H1 (cell line): ENCODE results near the gene ATM. TPM values are rescaled to one million over a fixed set of nuclear protein-coding genes. Genes with fewer than 3 reads are reported as not detected.

Experiments used
- CREB1 ChIP-seq: IDR thresholded peaks from 2 replicates; pipeline ENCODE4 v1.6.1; 2012; ENCODE audit warnings: inconsistent platforms
- EGR1 ChIP-seq: IDR thresholded peaks from 2 replicates; pipeline ENCODE4 v1.6.1; 2011; ENCODE audit warnings: low read depth, low read length, borderline replicate concordance
- KDM4A ChIP-seq: IDR thresholded peaks from one replicate; pipeline ENCODE4 v1.7.1; 2012; ENCODE audit warnings: low read depth, mild to moderate bottlenecking, moderate library complexity, low read length, inconsistent platforms; ENCODE audit not compliant: severe bottlenecking
- SP4 ChIP-seq: IDR thresholded peaks from 2 replicates; pipeline ENCODE4 v1.6.1; 2012; ENCODE audit warnings: low read length, inconsistent platforms
- ZNF274 ChIP-seq: IDR thresholded peaks from 2 replicates; pipeline ENCODE4 v1.7.0; 2012; ENCODE audit warnings: low read length, borderline replicate concordance; ENCODE audit errors: extremely low read depth
- polyA plus RNA-seq, 7 experiments: library from polyadenylated mRNA; depleted of rRNA in 3 of 7; stranded (reverse) in 5 of 7; unstranded in 2 of 7; fragments of >200 nt in 5 of 7; fragments of 200-250 nt in 2 of 7; gene quantifications; 1 replicate in 5 of 7; 2 replicates in 1 of 7; 4 replicates in 1 of 7; pipeline versions ENCODE4 v1.2.1 to v1.2.3, GENCODE V29; 2011 to 2013; ENCODE audit warnings: missing spikeins in 2 of 7, mixed read lengths in 2 of 7
- total RNA-seq: library from RNA; stranded (reverse); fragmentation: NEBNext Ultra II Directional; extraction: Animal tissue kit (Norgen Biotek cat#: 25700); gene quantifications from 2 replicates; pipeline ENCODE4 v1.2.1, GENCODE V29; 2021
- TF ChIP-seq, protein P1 (sequence below): IDR thresholded peaks from 2 replicates; pipeline ENCODE4 v1.6.1; 2011; ENCODE audit warnings: low read depth, mild to moderate bottlenecking, low read length; ENCODE audit not compliant: insufficient read depth
- TF ChIP-seq, protein P2 (sequence below): fragments of 300-600 bp; sonication (generic); IDR thresholded peaks from 2 replicates; pipeline ENCODE4 v1.7.1; 2012; ENCODE audit warnings: low read length, moderate library complexity, mild to moderate bottlenecking, inconsistent platforms; ENCODE audit not compliant: insufficient replicate concordance

Gene ATM
- total and polyA plus RNA-seq, 2 of the 8 experiments (the other 6 are each of a cell fraction or from before 2014, with no cell fraction given) = 14.9 to 55.4 TPM

DNA sequence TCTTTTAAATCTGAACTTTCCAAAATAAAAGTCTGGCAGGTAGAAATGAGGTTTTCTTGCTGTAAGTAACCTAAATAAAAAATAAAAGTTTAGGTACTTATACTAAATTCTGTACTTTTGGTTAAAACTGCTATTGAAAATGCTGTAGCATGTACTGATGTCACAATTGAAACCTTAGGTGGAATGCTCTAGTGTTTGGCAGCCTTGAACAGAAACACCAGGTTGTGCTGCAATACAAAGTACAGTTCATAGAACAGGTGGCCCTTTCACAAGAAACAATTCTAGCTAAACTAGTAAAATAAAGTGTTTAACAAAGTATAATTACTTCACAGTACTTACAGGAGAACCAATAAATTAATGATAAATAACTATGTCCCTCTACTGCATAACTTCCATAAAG lies 25.5 kb upstream of the ATM start (continued):
- TF ChIP-seq, protein P1, sequence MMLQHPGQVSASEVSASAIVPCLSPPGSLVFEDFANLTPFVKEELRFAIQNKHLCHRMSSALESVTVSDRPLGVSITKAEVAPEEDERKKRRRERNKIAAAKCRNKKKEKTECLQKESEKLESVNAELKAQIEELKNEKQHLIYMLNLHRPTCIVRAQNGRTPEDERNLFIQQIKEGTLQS = no peak
- no peak for TF ChIP-seq CREB1
- TF ChIP-seq, protein P2, sequence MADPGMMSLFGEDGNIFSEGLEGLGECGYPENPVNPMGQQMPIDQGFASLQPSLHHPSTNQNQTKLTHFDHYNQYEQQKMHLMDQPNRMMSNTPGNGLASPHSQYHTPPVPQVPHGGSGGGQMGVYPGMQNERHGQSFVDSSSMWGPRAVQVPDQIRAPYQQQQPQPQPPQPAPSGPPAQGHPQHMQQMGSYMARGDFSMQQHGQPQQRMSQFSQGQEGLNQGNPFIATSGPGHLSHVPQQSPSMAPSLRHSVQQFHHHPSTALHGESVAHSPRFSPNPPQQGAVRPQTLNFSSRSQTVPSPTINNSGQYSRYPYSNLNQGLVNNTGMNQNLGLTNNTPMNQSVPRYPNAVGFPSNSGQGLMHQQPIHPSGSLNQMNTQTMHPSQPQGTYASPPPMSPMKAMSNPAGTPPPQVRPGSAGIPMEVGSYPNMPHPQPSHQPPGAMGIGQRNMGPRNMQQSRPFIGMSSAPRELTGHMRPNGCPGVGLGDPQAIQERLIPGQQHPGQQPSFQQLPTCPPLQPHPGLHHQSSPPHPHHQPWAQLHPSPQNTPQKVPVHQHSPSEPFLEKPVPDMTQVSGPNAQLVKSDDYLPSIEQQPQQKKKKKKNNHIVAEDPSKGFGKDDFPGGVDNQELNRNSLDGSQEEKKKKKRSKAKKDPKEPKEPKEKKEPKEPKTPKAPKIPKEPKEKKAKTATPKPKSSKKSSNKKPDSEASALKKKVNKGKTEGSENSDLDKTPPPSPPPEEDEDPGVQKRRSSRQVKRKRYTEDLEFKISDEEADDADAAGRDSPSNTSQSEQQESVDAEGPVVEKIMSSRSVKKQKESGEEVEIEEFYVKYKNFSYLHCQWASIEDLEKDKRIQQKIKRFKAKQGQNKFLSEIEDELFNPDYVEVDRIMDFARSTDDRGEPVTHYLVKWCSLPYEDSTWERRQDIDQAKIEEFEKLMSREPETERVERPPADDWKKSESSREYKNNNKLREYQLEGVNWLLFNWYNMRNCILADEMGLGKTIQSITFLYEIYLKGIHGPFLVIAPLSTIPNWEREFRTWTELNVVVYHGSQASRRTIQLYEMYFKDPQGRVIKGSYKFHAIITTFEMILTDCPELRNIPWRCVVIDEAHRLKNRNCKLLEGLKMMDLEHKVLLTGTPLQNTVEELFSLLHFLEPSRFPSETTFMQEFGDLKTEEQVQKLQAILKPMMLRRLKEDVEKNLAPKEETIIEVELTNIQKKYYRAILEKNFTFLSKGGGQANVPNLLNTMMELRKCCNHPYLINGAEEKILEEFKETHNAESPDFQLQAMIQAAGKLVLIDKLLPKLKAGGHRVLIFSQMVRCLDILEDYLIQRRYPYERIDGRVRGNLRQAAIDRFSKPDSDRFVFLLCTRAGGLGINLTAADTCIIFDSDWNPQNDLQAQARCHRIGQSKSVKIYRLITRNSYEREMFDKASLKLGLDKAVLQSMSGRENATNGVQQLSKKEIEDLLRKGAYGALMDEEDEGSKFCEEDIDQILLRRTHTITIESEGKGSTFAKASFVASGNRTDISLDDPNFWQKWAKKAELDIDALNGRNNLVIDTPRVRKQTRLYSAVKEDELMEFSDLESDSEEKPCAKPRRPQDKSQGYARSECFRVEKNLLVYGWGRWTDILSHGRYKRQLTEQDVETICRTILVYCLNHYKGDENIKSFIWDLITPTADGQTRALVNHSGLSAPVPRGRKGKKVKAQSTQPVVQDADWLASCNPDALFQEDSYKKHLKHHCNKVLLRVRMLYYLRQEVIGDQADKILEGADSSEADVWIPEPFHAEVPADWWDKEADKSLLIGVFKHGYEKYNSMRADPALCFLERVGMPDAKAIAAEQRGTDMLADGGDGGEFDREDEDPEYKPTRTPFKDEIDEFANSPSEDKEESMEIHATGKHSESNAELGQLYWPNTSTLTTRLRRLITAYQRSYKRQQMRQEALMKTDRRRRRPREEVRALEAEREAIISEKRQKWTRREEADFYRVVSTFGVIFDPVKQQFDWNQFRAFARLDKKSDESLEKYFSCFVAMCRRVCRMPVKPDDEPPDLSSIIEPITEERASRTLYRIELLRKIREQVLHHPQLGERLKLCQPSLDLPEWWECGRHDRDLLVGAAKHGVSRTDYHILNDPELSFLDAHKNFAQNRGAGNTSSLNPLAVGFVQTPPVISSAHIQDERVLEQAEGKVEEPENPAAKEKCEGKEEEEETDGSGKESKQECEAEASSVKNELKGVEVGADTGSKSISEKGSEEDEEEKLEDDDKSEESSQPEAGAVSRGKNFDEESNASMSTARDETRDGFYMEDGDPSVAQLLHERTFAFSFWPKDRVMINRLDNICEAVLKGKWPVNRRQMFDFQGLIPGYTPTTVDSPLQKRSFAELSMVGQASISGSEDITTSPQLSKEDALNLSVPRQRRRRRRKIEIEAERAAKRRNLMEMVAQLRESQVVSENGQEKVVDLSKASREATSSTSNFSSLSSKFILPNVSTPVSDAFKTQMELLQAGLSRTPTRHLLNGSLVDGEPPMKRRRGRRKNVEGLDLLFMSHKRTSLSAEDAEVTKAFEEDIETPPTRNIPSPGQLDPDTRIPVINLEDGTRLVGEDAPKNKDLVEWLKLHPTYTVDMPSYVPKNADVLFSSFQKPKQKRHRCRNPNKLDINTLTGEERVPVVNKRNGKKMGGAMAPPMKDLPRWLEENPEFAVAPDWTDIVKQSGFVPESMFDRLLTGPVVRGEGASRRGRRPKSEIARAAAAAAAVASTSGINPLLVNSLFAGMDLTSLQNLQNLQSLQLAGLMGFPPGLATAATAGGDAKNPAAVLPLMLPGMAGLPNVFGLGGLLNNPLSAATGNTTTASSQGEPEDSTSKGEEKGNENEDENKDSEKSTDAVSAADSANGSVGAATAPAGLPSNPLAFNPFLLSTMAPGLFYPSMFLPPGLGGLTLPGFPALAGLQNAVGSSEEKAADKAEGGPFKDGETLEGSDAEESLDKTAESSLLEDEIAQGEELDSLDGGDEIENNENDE = no peak
- TF ChIP-seq ZNF274 = no peak
- no peak for TF ChIP-seq SP4
- no peak for TF ChIP-seq KDM4A
- no peak for TF ChIP-seq EGR1
